Thyroid gland (tissue), 4 donors: Measurements from ENCODE around the gene RAET1L.

Experiments used
- POLR2A ChIP-seq, 2 donors: fragments of 450-650 bp; IDR thresholded peaks; one replicate each; pipeline ENCODE4 v1.6.1; 2017; ENCODE audit warnings: antibody characterized with exemption in 2 of 2, mild to moderate bottlenecking in 2 of 2, moderate library complexity in 1 of 2
- TF ChIP-seq, protein P1 (sequence below), 6 experiments: fragments of 200-600 bp in 3 of 6; fragments of 450-650 bp in 3 of 6; sonication (generic) in 3 of 6; IDR thresholded peaks; one replicate each; pipeline ENCODE4 v1.5.1; 2016 to 2019; ENCODE audit warnings: antibody characterized with exemption in 6 of 6, mild to moderate bottlenecking in 2 of 6, inconsistent platforms in 1 of 6, moderate library complexity in 1 of 6

DNA sequence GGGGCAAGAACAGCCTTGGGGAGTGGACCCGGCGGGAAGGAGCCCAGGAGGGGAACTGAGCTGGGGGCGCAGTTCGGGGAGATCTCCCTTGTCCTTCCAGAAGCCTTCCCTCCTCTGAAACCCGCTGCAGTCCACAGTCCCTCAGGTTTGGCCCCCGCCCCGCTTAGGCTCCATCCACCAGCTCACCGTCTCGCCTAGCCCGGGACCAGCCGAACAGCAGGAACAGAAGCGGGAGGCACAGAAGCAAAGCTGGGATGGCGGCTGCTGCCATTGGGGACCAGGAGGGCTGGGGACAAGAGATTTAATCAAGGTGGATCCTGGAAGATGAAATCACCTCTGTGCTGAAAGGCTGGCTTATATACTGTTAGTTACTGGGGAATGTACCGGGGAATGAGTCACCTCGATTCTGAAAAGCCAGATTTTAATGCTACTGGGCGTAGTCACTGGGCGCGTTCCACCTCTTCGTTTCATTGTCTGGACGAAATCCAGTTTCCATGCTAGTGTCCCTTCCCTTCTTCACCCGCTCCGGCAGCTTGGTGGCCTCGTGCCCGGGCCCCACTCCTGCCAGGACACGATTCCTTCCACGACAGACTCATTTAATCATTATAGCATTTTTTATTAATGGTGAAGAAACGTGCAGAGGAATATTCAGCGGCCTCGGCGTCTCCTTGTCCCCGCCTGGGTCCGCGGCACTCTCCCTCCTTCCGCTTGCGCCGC is at the start of gene RAET1L:
- no peak for TF ChIP-seq POLR2A (IDR thresholded peaks at IDR 0.05)
- TF ChIP-seq, protein P1, sequence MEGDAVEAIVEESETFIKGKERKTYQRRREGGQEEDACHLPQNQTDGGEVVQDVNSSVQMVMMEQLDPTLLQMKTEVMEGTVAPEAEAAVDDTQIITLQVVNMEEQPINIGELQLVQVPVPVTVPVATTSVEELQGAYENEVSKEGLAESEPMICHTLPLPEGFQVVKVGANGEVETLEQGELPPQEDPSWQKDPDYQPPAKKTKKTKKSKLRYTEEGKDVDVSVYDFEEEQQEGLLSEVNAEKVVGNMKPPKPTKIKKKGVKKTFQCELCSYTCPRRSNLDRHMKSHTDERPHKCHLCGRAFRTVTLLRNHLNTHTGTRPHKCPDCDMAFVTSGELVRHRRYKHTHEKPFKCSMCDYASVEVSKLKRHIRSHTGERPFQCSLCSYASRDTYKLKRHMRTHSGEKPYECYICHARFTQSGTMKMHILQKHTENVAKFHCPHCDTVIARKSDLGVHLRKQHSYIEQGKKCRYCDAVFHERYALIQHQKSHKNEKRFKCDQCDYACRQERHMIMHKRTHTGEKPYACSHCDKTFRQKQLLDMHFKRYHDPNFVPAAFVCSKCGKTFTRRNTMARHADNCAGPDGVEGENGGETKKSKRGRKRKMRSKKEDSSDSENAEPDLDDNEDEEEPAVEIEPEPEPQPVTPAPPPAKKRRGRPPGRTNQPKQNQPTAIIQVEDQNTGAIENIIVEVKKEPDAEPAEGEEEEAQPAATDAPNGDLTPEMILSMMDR (IDR thresholded peaks at IDR 0.05) = no peak
